Fibroblast of skin of right quadriceps (primary cell): ENCODE measurements around the gene FN1.

Source experiments
- DNase-seq: peaks from one replicate; pipeline ENCODE4 v3.0.0-alpha.2; 2013

Gene FN1

GRCh38 chr2:215380699-215381098 lies 55.2 kb downstream of the FN1 start:
- no peak for DNase-seq

- no peak for DNase-seq
Observed at GRCh38 chr2:215379948-215380347, 55.9 kb downstream of the FN1 start.

- DNase-seq = no peak
Observed at GRCh38 chr2:215379039-215379438, 56.8 kb downstream of the FN1 start.

GRCh38 chr2:215378045-215378444 lies 57.8 kb downstream of the FN1 start:
- no peak for DNase-seq

GRCh38 chr2:215377283-215377682 lies 58.6 kb downstream of the FN1 start:
- no peak for DNase-seq

GRCh38 chr2:215376103-215376780 lies 59.6 kb downstream of the FN1 start:
- no peak for DNase-seq

- no peak for DNase-seq
Observed at GRCh38 chr2:215375467-215375830, 60.4 kb downstream of the FN1 start.

GRCh38 chr2:215374642-215375466 lies 61.0 kb downstream of the FN1 start:
- DNase-seq = no peak

- DNase-seq = no peak
Observed at GRCh38 chr2:215374002-215374401, 61.9 kb downstream of the FN1 start.

GRCh38 chr2:215372968-215373649 lies 62.8 kb downstream of the FN1 start:
- no peak for DNase-seq

- DNase-seq = no peak
Observed at GRCh38 chr2:215371915-215372897, 63.7 kb downstream of the FN1 start.

- DNase-seq = no peak
Observed at GRCh38 chr2:215370112-215370965, 65.5 kb downstream of the FN1 start.

GRCh38 chr2:215369181-215369760 lies 66.6 kb downstream of the FN1 start:
- no peak for DNase-seq

GRCh38 chr2:215368493-215368809 lies 67.4 kb downstream of the FN1 start:
- DNase-seq = no peak

GRCh38 chr2:215367662-215368492 lies 68.0 kb downstream of the FN1 start:
- DNase-seq = peak; percentile 58

- DNase-seq = no peak
Observed at GRCh38 chr2:215366440-215367032, 69.3 kb downstream of the FN1 start.

- DNase-seq = no peak
Observed at GRCh38 chr2:215365184-215365658, 70.6 kb downstream of the FN1 start.

- no peak for DNase-seq
Observed at GRCh38 chr2:215364157-215365155, 71.4 kb downstream of the FN1 start.
